ENCODE data around the gene TRIM31. TPM values are rescaled to one million over a fixed set of nuclear protein-coding genes. Genes with fewer than 3 reads are reported as not detected.
A peak's percentile ranks its signal among the peaks of the same experiment; 100 is the strongest.

TRIM31 gene
- total RNA-seq, 2 experiments from 2014 or later, result not detected

DNA sequence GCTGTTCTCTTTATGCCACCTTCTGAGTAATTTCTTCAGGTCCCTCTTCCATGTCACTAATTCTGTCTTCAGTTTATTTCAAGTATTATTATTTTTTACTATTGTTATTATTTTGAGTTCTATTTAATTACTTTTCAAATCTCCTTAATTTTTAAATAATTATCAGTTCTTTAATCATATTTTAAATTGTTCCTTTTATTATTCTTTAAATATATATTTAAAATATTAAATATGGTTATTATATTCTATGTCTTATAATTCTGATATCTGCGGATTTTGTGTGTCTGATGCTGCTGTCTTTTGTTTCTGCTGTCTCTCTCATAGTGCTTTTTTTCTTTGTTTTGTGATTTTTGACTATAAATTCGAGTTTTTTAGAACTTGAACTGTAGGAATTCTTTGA is 49.6 kb downstream of the TRIM31 start:
- ChIA-PET CTCF (no interaction called here), POLR2A (interaction anchor here (3.8 kb wide), 1 partner anchor 39 kb away, joined by 27 read pairs; no protein-coding TSS in a partner anchor)
- Mint-ChIP-seq H3K9me3 (no peaks in the 10 kb centered on the region), H3K4me3 (peak overlapping the region; percentile 14), H3K4me1 (peaks cover 66% of the 10 kb centered on the region), H3K27ac (peak overlapping the region; percentile 55), H3K27me3 (no peaks in the 10 kb centered on the region), H3K36me3 (ENCODE audit: low read depth) (peaks cover 54% of the 10 kb centered on the region)
- DNase-seq, result no peak

- DNase-seq, result no peak
- ChIA-PET POLR2A (interaction anchor here (0.7 to 3.8 kb wide), 4 partner anchors 8 to 98 kb away, joined by 3 to 28 read pairs (median 18); no protein-coding TSS in a partner anchor), CTCF (no interaction called here)
- Mint-ChIP-seq H3K27ac (peak overlapping the region; percentile 97), H3K36me3 (ENCODE audit: low read depth) (peaks cover 47% of the 10 kb centered on the region), H3K4me1 (peaks cover 60% of the 10 kb centered on the region), H3K4me3 (peak overlapping the region; percentile 98), H3K9me3 (no peaks in the 10 kb centered on the region), H3K27me3 (no peaks in the 10 kb centered on the region)
These were observed 50.3 kb downstream of the TRIM31 start for GRCh38 chr6:30062471-30063178.

DNA sequence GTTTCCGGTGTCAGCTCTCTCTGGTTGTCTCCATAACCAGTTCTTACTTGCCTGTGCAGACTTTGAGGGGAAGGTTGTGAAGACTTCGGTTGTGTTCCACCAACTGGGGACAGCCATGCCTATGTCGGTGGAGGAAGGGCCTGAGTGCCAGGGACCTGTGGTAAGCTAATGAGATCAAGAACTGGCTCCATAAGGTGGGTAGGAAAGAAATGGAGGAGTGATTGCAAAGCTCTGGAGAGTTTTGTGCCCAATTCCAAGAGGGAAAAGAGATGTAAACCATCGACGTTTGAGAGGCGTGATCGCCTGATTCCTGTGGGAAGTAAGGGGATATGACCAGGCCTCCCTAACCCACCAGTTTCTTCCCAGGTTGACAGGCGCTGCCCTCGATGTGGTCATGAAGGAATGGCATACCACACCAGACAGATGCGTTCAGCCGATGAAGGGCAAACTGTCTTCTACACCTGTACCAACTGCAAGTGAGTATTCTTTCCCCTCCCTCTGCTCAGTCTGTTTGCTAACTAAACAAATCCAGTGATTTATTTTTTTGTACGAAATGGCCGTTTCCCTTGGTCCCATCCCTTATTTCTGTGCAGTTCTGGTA is 50.9 kb downstream of the TRIM31 start:
- peak overlapping the region; percentile 98 for H3K4me3 Mint-ChIP-seq

GRCh38 chr6:30061092-30061857 is 51.6 kb downstream of the TRIM31 start, which contains the start of gene POLR1H:
TSS of gene POLR1H (plus strand) at chr6:30061265. CDS start at chr6:30061525, 260 bp downstream.
- Mint-ChIP-seq H3K4me3 (peak within 1 kb of the TSS; percentile 98), H3K27me3 (no peaks in the 10 kb centered on the region), H3K36me3 (ENCODE audit: low read depth) (peaks cover 46% of the 10 kb centered on the region), H3K9me3 (no peaks in the 10 kb centered on the region), H3K4me1 (peaks cover 53% of the 10 kb centered on the region), H3K27ac (peak within 1 kb of the TSS; percentile 97)
- ChIA-PET POLR2A (interaction anchor here (0.6 to 3.8 kb wide), 23 partner anchors 7 to 553 kb away, joined by 3 to 28 read pairs (median 4); partner anchors contain the start of genes HLA-A, TRIM26 and TRIM39), CTCF (interaction anchor here (0.5 to 2.2 kb wide), 7 partner anchors 8 to 1246 kb away, joined by 3 to 18 read pairs (median 4); no protein-coding TSS in a partner anchor)
- DNase-seq, result peak; percentile 90

More for the DNA sequence above, 50.9 kb downstream of the TRIM31 start:
- CTCF ChIA-PET, result interaction anchor here (0.5 to 2.2 kb wide), 6 partner anchors 9 to 1245 kb away, joined by 3 to 18 read pairs (median 4); no protein-coding TSS in a partner anchor
- POLR2A ChIA-PET, result interaction anchor here (0.6 to 3.8 kb wide), 17 partner anchors 9 to 552 kb away, joined by 3 to 28 read pairs (median 4); partner anchors contain the start of genes HLA-A, TRIM26 and TRIM39
- peak; percentile 68 for DNase-seq
- Mint-ChIP-seq H3K9me3 (no peaks in the 10 kb centered on the region), H3K27ac (peak overlapping the region; percentile 97), H3K36me3 (ENCODE audit: low read depth) (peaks cover 48% of the 10 kb centered on the region), H3K4me1 (peaks cover 56% of the 10 kb centered on the region), H3K27me3 (no peaks in the 10 kb centered on the region)

DNA sequence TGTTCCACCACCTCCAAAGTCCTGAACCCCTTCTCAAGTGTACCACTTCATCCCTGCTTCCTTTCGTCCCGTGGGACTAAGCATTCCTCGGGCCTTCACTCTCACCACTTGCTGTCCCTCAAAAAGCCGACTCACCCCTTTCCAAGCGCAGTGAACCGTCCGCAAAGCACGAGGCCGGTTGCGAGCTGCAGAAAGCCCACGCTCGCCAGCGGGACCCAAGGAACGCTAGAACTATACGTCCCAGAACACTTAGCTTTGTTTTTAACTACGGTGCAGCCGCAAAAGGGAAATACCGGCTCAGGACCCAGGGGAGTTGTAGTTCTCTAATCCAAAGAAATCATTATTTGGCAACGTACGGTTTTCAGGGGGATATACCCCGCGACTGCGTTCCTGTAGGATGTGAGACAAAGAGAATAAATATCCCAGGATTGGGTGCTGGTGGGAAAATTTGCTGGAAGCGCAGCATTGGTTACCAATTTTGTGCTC is 52.2 kb downstream of the TRIM31 start:
- H3K27me3 Mint-ChIP-seq, result no peaks in the 10 kb centered on the region
- H3K4me1 Mint-ChIP-seq, result peaks cover 47% of the 10 kb centered on the region
- CTCF ChIA-PET, result interaction anchor here (0.7 to 2.2 kb wide), 5 partner anchors 16 to 411 kb away, joined by 3 to 18 read pairs (median 6); no protein-coding TSS in a partner anchor
- POLR2A ChIA-PET, result interaction anchor here (0.8 to 3.8 kb wide), 20 partner anchors 7 to 411 kb away, joined by 3 to 28 read pairs (median 6); partner anchors contain the start of genes HLA-A, TRIM26 and TRIM39
- peaks cover 40% of the 10 kb centered on the region for H3K36me3 Mint-ChIP-seq (ENCODE audit: low read depth)
- peak overlapping the region; percentile 97 for H3K27ac Mint-ChIP-seq
- H3K9me3 Mint-ChIP-seq, result no peaks in the 10 kb centered on the region
- DNase-seq, result no peak
- H3K4me3 Mint-ChIP-seq, result peak overlapping the region; percentile 98

GRCh38 chr6:30055513-30055912 is 57.4 kb downstream of the TRIM31 start:
- H3K4me3 Mint-ChIP-seq, result no peak overlapping the region
- no peak overlapping the region for H3K27ac Mint-ChIP-seq
- H3K9me3 Mint-ChIP-seq, result no peaks in the 10 kb centered on the region
- ChIA-PET POLR2A (no interaction called here), CTCF (no interaction called here)
- peaks cover 10% of the 10 kb centered on the region for H3K36me3 Mint-ChIP-seq (ENCODE audit: low read depth)
- H3K27me3 Mint-ChIP-seq, result no peaks in the 10 kb centered on the region
- no peak for DNase-seq
- peaks cover 17% of the 10 kb centered on the region for H3K4me1 Mint-ChIP-seq

DNA sequence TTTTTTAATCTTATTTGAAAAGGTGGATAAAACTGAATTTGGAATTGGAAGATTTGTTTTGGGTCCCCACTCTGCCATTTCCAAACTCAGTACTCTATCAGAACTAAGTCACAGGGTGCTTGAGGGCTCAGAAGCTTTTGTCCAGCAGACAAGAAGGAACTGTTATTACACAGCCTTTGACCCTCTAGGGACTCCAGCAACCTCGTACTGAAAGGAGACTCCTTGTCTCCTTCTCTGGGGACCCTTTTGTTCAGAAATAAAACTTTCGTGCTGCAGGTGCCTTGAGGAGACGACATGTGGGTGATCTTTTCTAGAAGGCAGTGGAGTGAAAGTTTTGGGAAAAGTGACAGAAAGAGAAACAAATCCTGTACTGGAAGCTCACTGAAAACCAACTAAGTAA is 59.2 kb downstream of the TRIM31 start:
- no peaks in the 10 kb centered on the region for H3K27me3 Mint-ChIP-seq
- peaks cover 10% of the 10 kb centered on the region for H3K36me3 Mint-ChIP-seq (ENCODE audit: low read depth)
- ChIA-PET POLR2A (no interaction called here), CTCF (interaction anchor here (1.4 kb wide), 1 partner anchor 8 kb away, joined by 6 read pairs; the partner anchor contains the start of gene POLR1H)
- no peak for DNase-seq
- H3K4me1 Mint-ChIP-seq, result peaks cover 4% of the 10 kb centered on the region
- H3K4me3 Mint-ChIP-seq, result no peak overlapping the region
- H3K27ac Mint-ChIP-seq, result no peak overlapping the region
- H3K9me3 Mint-ChIP-seq, result no peaks in the 10 kb centered on the region

Other genes starting within 250 kb of the TRIM31 start
- 1,000 to 10,000 TPM; 2,531 to 2,553 TPM for gene HLA-A, start 170.6 kb downstream of the TRIM31 start, total RNA-seq
- 10 to 100 TPM; 75.5 to 77.8 TPM for gene POLR1H, start 51.8 kb downstream of the TRIM31 start, total RNA-seq
- 10 to 100 TPM; 62.5 to 62.6 TPM for gene PPP1R11, start 45.9 kb downstream of the TRIM31 start, total RNA-seq
- gene RNF39, start 37.3 kb downstream of the TRIM31 start, total RNA-seq, result not detected
- gene TRIM40, start 23.1 kb upstream of the TRIM31 start, total RNA-seq, result not detected
- gene TRIM10, start 48.1 kb upstream of the TRIM31 start, total RNA-seq, result under 1 TPM in 1 of 2 experiments, not detected in 1; 0.08 TPM
- gene TRIM15, start 50.5 kb upstream of the TRIM31 start, total RNA-seq, result not detected
- gene TRIM26, start 100.3 kb upstream of the TRIM31 start, total RNA-seq, result 10 to 100 TPM; 91.1 to 91.5 TPM
- 10 to 100 TPM; 15.1 to 15.6 TPM for gene TRIM39, start 213.8 kb upstream of the TRIM31 start, total RNA-seq
- 10 to 100 TPM; 34.2 to 35.7 TPM for gene RPP21, start 232.1 kb upstream of the TRIM31 start, total RNA-seq